GM12865 (cell line): ENCODE results near the gene SPCS1.

Experiments used
- DNase-seq: peaks from one replicate; pipeline ENCODE4 v3.0.0; 2010; ENCODE audit warnings: low read depth
- H3K4me3 ChIP-seq: 2 replicates; pipeline ENCODE4 v1.5.1; 2011; ENCODE audit warnings: mild to moderate bottlenecking, low read depth, low read length, control low read depth
- TF ChIP-seq, protein P1 (sequence below): IDR thresholded peaks from 2 replicates; pipeline ENCODE4 v1.5.1; 2011; ENCODE audit warnings: low read length, control low read depth, low read depth, inconsistent platforms; ENCODE audit not compliant: insufficient read depth; ENCODE audit errors: missing control alignments

The SPCS1 gene

DNA sequence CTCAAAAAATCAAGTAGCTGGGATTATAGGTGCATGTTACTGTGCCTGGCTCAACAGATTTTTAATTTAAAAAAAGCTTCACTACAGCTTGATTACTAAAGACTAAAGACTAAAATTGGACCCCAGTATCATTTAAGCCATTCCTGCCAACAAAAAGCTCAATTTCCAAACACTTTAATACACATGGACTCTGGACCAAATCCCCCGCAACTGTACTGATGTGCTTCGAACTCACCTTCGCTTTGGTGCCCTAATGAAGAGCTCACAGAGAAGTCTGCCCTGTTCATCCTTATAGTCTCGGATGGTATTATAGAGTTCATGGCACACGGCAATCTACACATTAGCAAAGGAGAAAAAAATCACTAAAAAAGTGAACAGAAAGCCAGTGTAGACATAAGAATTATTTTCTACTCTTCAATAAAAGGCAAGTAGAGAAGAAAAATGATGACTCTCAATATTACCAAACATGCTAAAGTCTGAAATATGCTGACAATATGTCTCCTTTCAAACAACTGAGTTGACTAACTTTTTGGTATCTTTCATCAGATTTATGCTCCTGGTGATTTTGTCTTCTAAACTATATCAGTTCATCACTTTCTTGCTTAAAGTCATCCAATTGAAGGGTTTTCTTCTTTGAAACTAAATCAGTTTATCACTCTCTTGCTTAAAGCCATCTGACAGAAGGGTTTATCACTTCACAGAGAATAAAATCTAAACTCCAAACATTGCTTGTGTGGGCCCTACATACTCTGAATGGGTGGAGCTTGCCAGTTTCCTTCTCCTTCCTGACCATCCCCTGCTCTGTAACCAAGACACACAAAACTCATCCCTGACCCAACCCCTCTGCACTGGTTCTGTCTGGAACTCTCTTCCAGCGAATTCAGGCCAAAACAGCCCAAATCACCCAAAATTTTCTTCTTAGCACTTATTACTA is 27.4 kb upstream of the SPCS1 start:
- DNase-seq = no peak
- no peak overlapping the region for H3K4me3 ChIP-seq
- TF ChIP-seq, protein P1, sequence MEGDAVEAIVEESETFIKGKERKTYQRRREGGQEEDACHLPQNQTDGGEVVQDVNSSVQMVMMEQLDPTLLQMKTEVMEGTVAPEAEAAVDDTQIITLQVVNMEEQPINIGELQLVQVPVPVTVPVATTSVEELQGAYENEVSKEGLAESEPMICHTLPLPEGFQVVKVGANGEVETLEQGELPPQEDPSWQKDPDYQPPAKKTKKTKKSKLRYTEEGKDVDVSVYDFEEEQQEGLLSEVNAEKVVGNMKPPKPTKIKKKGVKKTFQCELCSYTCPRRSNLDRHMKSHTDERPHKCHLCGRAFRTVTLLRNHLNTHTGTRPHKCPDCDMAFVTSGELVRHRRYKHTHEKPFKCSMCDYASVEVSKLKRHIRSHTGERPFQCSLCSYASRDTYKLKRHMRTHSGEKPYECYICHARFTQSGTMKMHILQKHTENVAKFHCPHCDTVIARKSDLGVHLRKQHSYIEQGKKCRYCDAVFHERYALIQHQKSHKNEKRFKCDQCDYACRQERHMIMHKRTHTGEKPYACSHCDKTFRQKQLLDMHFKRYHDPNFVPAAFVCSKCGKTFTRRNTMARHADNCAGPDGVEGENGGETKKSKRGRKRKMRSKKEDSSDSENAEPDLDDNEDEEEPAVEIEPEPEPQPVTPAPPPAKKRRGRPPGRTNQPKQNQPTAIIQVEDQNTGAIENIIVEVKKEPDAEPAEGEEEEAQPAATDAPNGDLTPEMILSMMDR = no peak

DNA sequence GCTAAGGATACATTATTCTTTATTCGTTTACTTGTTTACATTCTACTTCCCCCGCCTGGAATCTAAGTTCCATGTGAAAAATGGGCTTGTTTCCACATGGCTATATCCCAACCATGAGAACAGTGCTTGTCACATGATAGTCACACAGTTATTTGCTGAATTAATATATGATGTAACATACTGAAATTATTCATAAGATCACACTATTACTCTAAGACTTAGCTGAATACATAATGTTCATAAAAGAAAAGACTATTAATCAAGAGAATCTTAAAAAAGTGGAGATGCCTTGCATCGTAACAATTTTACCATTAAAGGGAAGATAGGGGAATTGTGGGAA is 26.7 kb upstream of the SPCS1 start:
- no peak for DNase-seq
- TF ChIP-seq, protein P1 = no peak
- no peak overlapping the region for H3K4me3 ChIP-seq

DNA sequence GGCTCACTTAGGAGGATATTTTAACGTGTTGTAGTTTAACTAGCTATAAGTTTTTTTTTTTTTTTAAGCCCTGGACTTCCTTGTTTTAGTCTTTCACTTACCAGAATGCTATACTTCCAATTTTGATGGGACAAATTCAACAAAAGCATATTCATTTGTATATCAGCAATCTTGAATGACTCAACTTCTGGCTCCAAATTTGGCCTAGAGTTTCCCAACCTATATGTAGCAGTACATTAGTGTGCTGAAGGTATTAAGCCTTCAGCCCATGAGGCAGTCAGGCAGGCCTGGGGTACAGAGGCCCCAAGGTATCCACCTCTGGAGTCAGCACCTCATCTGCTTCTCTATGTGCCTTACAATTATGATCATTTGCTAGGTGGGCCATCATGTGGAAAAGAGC is 26.1 kb upstream of the SPCS1 start:
- TF ChIP-seq, protein P1 = no peak
- H3K4me3 ChIP-seq = no peak overlapping the region
- DNase-seq = no peak

DNA sequence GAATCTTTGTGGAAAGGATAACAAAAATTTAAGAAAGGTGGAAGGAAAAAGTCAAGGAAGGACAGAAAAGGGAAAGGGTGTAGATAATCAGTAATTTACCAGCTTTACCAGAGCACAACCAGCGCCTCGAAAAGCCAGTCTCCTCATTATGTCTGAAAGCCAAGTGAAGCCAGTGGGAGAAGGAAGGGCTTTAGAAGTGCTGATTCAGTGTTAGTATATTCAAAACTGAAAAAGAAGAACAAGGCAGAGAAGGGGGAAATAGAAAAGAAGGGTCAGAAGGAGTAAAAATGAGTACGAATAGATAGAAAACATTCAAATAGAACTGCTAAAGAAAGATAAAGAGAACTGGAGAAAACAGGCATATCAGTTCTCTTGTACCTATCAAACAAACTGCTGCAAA is 24.3 kb upstream of the SPCS1 start:
- no peak for DNase-seq
- TF ChIP-seq, protein P1 = no peak
- peak overlapping the region; percentile 2 for H3K4me3 ChIP-seq

DNA sequence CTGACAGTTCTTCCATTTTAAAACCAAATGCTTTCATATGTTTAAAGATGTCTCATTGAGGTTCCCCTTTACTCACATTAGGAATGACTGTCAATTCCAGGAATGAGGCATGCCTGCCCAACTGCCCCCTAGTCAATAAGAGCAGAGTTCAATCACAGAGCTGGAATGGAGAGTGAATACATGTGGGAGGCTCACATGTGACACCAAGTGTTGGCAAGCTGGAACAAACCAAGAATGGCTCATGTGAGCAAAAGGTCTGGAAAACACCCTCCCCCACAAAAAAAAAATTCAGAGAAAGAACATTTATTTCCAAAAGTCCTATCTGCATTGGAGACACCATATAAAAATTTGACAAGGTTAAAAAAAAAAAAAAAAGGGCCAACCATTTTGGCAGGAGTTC is 23.9 kb upstream of the SPCS1 start:
- TF ChIP-seq, protein P1 = no peak
- peak; percentile 63 for DNase-seq
- no peak overlapping the region; the same call in 1 of the 2 replicates for H3K4me3 ChIP-seq

DNA sequence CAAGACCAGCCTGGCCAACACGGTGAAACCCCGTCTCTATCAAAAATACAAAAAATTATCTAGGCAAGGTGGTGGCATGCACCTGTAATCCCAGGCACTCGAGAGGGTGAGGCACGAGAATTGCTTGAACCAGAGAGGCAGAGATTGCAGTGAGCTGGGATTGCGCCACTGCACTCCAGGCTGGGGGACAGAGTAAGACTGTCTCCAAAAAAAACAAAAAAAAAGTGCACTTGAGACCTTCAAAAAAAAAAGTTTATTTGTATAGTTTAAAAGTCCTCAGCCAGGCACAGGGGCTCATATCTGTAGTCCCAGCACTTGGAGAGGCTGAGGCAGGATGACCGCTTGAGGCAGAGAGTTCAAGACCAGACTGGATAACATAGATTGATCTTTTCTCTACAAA is 22.3 kb upstream of the SPCS1 start:
- TF ChIP-seq, protein P1 = no peak
- no peak overlapping the region for H3K4me3 ChIP-seq
- DNase-seq = no peak

DNA sequence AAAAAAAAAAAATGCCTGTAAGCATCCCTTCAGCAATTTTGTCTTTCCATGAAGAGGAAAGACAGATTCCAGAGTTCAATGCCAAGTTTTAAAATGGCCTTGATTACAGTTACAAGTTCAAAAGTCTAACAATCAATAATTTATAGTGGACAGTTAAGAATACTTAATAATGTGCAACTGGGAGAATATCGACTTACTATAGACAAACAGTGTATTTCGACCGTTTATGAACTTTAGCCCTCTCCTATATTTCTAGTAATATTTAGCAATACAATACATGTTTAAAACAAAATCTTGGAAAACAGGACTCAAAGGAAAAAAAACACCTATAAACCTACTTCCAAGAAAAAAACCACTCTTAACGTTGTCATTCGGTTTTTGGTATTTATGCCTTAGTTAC is 21.7 kb upstream of the SPCS1 start:
- peak overlapping the region; percentile 81 for H3K4me3 ChIP-seq
- DNase-seq = no peak
- TF ChIP-seq, protein P1 = no peak
